HG03565 (cell line): ENCODE measurements around the gene MBP.

ENCODE experiments used
- ATAC-seq: cut with Tn5 transposase; IDR thresholded peaks from one replicate; pipeline ENCODE4 v1.9.1; 2021; ENCODE audit warnings: mild to moderate bottlenecking, moderate library complexity; ENCODE audit not compliant: unreplicated experiment

MBP gene

DNA sequence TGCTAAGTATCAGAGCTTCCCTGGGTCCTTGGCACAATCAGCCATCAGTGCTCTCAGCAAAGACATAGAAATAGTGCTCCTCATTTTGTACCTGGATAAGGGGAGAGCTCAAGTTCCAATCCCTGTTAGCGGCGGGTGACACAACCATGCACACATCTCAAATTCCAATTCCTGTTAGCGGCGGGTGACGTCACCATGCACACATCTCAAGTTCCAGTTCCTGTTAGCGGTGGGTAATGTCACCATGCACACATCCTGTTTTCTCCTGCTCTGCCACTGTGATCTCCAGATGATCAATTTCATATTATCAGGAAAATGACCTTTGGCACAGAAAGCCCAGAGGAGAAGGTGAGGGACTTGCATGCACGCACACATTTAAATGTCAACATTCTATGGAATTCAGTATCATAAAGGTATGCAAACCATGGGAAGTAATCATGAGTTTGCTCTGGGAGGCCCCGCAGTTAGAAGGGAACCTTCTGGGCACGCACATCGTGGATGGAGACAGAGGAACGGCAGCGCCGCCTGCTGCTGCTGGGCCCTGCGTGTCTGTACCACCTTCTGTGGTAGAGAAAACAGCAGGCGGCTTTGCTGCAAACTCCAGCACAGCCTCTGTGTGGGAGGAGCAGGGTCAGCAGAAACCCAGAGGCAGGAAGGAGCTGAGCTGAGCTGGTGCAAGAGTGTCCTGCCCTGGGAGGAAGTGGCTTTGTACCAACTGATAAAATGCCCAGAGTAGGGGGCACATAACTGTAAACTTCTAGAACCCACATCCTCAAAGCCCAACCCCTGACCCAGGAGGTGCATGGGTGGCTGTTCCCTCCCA lies 77.8 kb downstream of the MBP start:
- ATAC-seq = peak; percentile 87

DNA sequence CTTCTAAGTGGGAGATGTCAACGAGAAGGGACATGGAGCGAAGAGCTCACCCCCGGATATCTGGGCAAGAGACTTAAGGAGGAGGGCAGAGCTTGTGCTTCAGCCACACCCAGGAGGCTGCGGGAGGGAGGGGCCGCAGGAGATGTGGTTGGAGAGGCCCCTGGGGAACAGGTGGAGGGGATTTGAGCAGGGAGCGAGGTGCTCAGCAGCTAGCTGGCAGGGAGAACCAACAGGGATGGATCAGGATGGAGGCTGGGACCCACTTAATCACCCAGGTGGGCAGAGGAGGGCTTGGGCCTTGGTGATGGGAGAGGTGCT lies 78.3 kb downstream of the MBP start:
- no peak for ATAC-seq

DNA sequence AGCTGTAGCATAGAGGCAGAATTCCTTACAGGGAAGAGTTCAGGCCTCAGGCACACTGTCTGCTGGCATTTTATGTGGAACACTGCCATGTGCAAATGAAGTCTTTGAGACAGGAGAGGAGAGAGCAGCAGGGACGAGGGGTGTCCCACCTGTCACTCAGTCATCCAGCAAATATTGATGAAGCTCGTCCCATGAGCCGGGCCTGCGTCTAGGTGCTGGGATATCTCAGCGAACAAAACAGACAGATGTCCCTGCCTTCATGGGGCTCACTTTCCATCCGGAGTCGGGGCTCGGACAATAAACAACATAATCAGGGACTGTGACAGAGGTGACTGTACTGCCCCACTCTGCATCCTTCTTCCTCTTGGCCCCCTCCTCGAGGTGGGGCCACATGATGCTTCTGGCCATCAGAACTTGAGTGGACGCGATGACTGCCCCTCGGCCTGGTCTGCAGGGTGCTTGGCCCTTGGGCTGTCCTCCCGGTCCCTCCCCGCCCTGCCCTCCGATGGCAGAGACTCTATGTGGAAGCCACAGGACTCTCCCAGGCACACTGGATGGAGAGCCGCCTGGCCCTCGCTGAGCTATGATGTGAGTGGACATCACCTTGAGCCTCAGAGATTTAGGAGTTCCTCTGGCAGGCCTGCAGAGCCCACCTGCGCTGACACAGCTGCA lies 78.8 kb downstream of the MBP start:
- no peak for ATAC-seq

DNA sequence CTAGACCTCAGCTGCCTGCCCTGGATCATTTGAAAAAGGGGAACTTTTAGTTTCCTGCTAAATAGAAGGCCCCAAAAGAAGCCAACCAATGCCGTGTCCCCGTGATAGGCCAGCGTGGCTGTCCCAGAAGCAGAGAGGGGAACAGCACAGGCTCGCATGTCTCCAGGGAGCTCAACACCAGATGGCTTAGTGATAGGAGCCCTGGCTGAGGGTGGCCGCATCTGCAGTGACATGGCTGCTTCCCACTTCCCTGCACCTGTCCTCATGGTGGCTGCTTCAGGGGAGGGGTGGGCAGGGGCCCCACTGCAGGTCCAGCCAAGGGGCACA lies 79.6 kb downstream of the MBP start:
- peak; percentile 26 for ATAC-seq

DNA sequence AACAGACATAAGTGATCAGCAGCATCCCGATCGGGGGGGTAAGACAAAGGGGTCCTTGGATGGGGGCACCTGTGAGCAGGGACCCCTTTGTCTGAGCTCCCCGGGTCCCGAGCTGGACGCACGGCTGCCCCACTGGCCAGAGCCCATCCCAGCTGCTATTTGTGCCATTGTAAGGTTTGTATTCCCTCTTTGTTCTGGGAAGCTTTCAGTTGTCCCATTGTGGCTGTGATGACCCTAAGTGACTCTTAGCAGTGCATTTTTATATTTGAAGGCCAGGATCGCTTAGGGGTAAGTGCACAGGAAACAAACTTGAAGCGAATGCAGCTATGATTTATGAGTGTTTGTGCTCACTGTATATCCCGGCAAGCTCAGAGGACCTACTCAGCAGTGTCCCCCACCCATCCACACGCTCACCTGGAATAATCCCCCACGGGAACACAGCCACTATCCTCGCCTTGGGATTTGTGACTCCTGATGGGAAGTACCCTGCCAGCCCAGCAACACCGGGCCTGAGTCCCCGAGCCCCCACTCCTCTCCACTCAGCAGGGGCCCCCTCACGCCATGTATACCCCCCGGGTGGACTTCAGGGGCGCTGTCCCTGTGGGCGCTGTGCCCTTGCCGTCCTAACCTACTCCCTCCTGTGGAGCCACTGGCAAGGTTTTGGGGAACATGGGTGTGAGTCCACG lies 80.1 kb downstream of the MBP start:
- ATAC-seq = no peak

DNA sequence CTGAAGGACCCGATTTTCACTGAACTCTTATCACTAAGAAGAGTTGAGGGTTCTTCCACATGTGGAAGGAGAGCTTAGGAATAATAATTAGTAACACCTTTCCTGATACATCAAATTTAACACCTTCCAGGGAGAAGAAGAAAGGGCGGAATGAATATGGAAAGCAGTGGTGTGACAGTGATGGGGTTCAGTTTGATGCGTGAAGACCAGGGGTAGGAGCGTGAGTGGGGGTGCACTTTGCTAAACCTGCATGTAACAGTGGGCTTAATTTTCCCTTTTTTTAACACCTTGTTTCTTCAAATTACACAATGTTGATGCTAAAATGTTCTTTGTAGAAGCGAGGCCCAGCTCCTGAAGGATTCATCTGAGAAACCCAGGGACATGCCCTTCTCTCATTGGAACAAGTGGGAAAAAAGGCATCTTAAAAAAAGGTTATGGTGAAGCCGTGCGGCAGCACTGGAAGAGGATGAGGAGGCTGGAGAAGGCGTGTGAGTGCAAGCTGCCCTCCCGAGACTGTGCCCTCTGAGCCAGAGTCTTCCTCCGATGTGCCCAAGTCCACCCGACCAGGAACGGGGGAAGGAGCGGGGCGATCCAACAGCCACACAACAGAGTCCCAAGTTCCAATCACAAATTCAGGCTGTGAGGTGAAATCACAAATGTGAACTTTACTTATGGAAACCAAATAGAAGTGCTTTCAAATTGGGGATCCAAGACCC lies 80.8 kb downstream of the MBP start:
- ATAC-seq = no peak

DNA sequence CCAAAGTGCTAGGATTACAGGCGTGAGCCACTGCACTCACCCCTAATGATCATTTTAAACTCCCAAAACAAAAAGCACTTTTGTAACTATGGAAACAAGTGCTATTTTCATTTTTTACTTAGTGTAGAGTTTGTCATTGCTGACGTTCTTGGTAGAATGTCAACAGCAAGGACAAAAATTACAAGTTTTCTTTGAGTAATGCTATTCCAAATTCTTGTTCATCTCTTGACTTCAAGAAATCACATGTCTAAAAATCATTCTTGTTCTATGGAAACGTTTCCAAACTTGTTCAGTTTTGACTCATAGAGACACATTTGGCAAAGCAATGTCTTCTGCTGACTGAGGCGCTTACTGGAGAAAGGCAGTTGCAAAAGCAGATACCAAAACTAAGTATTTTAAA lies 82.6 kb downstream of the MBP start:
- no peak for ATAC-seq

DNA sequence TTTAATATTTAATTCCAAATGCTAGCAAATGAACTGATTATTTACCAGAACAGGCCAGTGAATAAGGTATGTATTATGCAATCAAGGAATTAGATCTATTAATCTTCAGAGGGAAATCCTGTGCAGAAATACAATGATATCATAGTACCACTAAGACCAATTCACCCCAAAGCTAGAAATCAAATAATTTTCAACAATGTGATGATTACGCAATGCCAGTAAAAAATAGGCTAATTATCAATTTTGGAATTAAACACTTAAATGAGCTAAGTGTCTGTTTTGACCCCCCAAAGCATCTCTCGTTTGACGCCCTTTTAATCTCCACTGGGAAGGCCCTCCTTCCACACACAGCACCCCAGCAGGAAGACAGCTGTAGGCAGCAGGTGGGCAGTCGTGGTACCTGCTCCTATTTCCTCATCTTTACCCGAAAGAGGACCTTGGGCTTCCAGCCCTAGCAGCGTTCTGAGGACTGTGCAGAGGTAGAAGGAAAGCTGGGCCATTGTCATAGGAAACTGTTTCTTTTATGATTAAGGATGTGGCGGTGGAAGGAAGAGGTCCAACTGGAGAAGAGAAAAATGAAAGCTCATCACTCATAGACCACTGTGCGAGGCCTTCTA lies 84.7 kb downstream of the MBP start:
- no peak for ATAC-seq

DNA sequence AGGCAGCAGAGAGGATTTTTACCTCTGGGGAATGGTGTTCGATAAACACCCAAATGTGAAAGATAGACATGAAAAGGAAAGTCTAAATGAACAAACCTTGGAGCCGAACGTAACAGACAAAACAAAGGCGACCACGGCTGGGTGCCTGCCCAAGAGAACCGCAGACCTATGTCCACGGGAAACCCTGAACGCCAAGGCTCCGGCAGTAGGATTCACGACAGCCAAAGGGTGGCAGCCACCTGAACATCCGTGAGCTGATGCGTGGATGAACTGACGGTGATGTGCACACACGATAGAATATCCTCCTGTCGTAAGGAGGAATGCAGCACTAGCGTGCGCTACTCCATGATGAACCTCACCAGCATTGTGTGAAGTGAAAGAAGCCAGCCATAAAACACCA lies 85.6 kb downstream of the MBP start:
- no peak for ATAC-seq

DNA sequence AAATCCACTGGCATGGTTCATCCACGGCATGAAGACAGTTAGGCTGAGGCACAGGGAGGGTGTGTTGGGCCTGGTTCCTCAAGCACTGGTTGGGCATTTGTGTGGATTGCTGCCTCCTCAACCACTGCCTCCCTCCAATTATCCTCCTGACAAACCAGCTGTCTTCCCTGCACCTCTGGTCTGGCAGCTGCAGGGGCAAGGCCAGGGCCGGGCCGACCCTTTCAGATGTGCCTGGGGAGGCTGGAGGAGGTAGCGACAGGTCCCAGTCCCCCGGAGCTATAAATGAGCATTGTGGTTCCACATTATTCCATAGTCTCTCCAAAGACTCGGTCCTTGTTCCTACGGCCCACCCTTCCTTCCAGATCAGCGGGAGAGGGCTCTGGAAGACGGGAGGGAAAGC lies 86.2 kb downstream of the MBP start:
- no peak for ATAC-seq

DNA sequence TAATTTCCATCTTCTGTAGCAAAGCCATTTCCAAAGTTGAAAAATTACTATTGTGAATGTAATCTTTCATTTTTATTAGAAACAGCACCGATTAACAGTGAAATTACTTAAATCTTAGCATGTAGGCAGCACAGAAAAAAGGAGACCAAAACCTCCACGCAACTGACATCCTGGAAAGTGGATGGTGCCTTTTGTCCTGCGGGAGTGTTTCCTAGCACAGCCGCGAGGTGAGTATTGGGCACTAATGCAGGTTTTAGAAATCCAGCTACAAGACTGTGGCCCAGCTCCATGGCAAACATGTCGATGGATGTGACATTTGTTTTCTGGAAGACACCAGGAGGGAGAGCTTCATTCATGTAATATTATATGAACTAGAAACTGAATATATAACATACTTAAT lies 86.9 kb downstream of the MBP start:
- ATAC-seq = no peak

DNA sequence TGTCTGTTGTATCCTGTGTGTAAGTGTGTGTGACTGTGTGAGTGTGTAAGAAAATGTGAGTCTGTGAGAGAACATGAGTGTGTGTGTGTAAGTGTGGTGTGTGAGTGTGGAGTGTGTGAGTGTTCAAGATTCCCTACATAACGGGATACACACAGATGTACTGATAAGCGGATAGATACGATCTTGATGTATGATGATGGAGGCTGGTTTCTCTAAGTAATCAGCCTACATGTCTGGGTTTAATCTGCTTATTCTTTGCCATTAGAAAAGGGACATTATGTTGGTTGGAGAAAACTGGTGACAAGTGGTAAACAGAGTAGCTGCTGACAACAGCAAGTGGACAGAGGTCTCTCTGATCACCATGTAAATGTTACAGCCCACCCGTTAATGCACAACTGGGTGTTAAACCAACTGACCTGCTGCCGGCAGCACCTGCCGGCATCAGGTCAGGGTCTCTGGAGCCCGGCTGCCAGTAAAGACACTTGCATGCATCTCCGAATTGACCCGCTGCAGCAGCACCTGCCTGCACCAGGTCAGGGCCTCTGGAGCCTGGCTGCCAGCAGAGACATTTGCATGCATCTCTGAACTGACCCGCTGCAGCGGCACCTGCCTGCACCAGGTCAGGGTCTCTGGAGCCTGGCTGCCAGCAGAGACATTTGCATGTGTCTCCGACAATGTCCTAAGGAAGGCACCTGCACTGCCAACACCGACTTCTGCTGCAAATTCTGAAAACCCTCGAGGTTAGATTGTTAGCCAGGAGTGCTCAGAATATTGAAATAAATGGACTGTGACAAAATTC lies 87.5 kb downstream of the MBP start:
- no peak for ATAC-seq

DNA sequence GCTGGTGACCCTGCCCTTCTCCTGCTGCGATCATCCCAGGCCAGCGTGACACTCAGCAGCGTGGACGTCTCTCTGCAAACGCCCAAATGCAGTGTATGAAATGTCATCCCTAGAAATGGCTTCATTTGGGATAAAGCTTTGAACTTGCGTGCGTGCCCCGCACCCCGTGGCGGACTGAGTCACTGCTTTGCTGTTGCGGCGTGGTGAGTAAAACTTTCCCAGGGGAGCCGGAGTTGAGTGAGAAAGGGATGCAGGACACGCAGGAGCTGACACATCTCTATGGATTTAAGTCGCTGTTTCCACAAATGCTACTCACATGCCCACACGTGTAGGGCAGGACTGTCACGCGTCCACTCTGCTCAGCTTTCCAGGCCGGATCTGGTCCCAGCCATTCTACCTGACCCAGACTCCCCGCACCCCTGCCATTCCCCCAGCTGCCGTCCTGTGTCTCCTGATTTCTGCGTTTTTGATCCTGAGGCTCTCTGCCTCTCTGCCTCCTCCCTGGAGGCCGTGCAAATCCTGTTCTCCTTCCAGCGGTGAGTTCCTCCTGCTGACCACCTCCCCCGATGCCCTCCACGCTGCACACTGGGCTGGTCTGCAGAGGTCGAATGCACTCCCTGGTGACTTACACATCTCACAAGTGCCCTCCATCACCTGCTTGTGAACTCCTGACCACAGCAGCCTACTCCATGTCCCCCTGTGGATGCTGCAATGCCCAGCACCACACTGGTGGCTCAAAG lies 88.9 kb downstream of the MBP start:
- no peak for ATAC-seq

DNA sequence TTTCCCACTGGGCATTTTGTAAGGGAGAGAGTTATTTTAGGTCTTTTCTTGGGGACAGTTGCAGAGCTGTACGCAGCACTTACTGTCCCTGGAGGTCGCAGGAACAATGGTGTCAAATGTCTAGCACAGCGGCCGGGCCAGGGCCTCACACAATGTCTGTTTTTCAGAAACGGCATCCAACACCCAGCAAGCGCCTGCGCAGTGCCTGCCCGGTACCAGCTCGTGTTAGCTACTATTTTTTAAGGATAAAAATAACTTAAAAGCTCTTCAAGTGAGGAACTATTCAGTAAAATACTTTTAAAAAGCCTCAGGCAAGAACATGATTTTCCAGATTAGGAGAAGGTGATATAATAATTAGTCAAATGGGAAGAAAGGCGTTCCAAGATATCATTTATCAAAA lies 90.0 kb downstream of the MBP start:
- no peak for ATAC-seq

DNA sequence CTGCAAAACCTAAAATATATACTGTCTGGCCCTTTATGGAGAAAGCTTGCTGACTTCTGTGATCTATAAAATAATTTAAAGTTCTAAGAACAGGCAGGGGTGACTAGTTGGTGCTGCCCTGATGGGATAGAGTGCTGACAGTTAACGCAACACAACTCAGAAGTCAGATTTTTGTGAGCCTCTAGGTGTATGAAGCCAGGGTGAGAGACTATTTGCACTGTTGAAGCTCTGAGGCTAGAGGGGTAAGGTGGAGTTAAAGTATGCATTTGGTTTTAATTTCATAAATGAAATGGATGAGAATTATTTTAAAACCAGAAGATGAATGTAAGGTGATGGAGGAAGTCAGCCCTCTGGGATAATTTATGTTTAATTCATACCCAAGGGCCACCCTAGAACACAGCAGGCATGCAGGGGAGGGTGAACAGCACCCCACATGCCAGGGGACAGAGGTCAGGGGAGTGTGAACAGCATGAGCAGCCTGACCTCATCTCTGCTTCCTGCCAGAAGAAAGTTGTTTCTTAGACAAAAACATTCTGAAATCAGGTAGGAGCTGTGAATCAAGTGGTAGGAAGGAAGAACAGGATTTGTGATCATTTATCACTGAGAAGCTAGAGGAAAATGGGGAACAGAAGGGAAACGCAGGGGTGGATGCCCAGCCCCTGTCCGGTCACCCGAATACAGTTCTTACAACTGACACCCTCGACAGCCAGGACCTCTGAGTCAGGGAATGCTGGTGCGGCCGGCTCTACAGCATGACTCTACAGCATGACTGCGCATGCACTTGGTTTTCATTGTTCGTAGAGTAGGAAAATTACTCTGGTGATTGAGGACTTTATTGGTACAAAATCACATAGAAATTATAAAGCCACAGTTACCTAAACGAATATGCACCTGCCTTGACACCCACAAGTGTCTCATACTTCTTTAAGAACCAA lies 93.1 kb downstream of the MBP start:
- ATAC-seq = no peak

DNA sequence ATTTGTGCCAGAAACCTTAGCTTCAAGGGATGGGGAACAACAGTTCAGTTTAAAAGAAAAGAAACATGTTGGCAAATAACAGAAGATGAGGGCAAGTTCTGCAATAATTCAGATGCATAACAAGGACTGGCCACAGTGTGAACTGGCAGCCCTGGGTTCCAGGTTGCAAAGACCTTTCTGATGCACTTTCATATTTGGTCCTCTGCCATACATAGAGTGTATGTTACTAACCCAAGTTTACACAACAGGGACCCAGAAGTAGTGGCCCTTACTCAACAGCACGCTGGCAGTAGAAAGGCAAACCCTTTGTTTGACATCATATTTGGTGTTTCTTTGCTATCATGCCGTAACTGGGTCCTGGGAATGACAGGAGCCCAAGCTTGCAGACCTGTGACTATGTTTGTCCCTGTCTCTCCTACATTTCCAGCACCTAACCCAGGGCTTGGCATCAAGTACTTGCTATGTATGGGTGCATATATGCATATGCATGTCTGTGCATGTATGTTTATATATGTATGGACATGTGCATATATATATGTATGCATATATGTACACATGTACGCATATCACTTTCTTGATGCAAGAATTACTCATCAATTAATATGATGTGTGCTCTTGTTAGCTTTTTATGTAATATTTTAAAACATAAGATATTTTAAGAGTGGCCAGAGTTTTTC lies 94.3 kb downstream of the MBP start:
- no peak for ATAC-seq

DNA sequence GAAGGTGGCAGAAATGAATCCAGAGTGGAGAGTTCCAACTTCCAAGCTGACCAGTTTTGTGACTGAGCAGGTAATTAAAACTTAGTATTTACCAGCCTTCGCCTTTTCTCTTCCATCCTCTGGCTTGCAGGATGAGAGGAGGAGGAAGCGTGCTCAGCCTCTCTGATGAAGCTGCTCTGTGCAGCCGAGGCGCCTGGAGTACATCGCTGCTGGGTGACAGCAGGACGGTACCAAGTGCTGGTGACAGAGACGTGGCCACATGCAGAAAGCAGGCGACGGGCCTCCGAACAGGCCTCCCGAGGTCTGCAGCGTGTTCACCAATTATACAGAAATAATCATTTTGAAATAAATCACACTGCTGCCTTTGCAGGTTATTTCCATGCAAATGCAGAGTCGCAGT lies 95.0 kb downstream of the MBP start:
- ATAC-seq = no peak
